ENCODE measurements around the gene CCDC14. TPM values are rescaled to one million over a fixed set of nuclear protein-coding genes. Genes with fewer than 3 reads are reported as not detected.
A peak's percentile ranks its signal among the peaks of the same experiment; 100 is the strongest.

Gene CCDC14
- total RNA-seq (2021) (52.4 to 67.0 TPM (median 64.1 TPM) in 3 replicates), Bru-seq, nascent RNA (percentile 95 among the genes with signal in this experiment)
- long read RNA-seq, experiment 1, full-length matches to known transcripts = 67 of 216 reads
- long read RNA-seq, experiment 1, partial matches to known transcripts = 44 of 216 reads
- long read RNA-seq, experiment 1, other reads (novel, unspliced or antisense) = 105 of 216 reads
- long read RNA-seq, experiment 2, full-length matches to known transcripts = 6 of 47 reads
- long read RNA-seq, experiment 2, partial matches to known transcripts = 28 of 47 reads
- long read RNA-seq, experiment 2, other reads (novel, unspliced or antisense) = 13 of 47 reads
- long read RNA-seq, experiment 3, full-length matches to known transcripts = 2 of 11 reads
- long read RNA-seq, experiment 3, partial matches to known transcripts = 8 of 11 reads
- long read RNA-seq, experiment 3, other reads (novel, unspliced or antisense) = 1 of 11 reads

- ChIA-PET CTCF (interaction anchor here (0.6 to 1.6 kb wide), 11 partner anchors 12 to 474 kb away, joined by 3 to 14 read pairs (median 4); no protein-coding TSS in a partner anchor), POLR2A (interaction anchor here (0.6 to 1.5 kb wide), 10 partner anchors 13 to 740 kb away, joined by 3 to 10 read pairs (median 3); partner anchors contain the start of gene KALRN)
- ATAC-seq (peak; percentile 100), DNase-seq (ENCODE audit: low spot score) (peak; percentile 98)
- H3K27me3 Mint-ChIP-seq (ENCODE audit: low read depth) = peaks cover 38% of the 10 kb centered on the region
- no peaks in the 10 kb centered on the region for H3K9me3 Mint-ChIP-seq
- no peaks in the 10 kb centered on the region; the same call in 1 of the 2 replicates for H3K36me3 Mint-ChIP-seq
- H3K4me3 Mint-ChIP-seq = peak within 1 kb of the TSS; percentile 93
- H3K27ac Mint-ChIP-seq = peak within 1 kb of the TSS; percentile 92
- peaks cover 16% of the 10 kb centered on the region for H3K4me1 Mint-ChIP-seq
- peak; percentile 86; the same call in 1 of the 2 replicates for TF ChIP-seq KAT7 (CRISPR knock-in tag; IDR thresholded peaks at IDR 0.05; ENCODE audit: borderline replicate concordance)
- TF ChIP-seq FOXK1 (CRISPR knock-in tag; IDR thresholded peaks at IDR 0.05) = peak; percentile 54; the same call in 1 of the 2 replicates
- TF ChIP-seq ZNF512 (CRISPR knock-in tag; IDR thresholded peaks at IDR 0.05; ENCODE audit: borderline replicate concordance) = no peak
- peak; percentile 80 for TF ChIP-seq SP1 (CRISPR knock-in tag; conservative IDR thresholded peaks at IDR 0.05)
- TF ChIP-seq ESRRA (CRISPR knock-in tag; IDR thresholded peaks at IDR 0.05; ENCODE audit: borderline replicate concordance) = no peak
- TF ChIP-seq JAZF1 (CRISPR knock-in tag; IDR thresholded peaks at IDR 0.05) = no peak
- peak; percentile 91 for TF ChIP-seq PRDM15 (CRISPR knock-in tag; IDR thresholded peaks at IDR 0.05)
- no peak for TF ChIP-seq CREM (CRISPR knock-in tag; IDR thresholded peaks at IDR 0.05)
- no peak for TF ChIP-seq NFE2L1 (CRISPR knock-in tag; IDR thresholded peaks at IDR 0.05)
- 0 out of 2 replicates have a peak, but pooled peaks have one; percentile 11 for TF ChIP-seq NFYB (CRISPR knock-in tag; conservative IDR thresholded peaks at IDR 0.05; ENCODE audit: low read depth)
- TF ChIP-seq AFF4 (CRISPR knock-in tag; IDR thresholded peaks at IDR 0.05; ENCODE audit: borderline replicate concordance) = peak; percentile 41; the same call in 1 of the 2 replicates
- no peak for TF ChIP-seq RORB (CRISPR knock-in tag; IDR thresholded peaks at IDR 0.05)
- peak; percentile 53; the same call in 1 of the 2 replicates for TF ChIP-seq MAX (CRISPR knock-in tag; IDR thresholded peaks at IDR 0.05)
- 0 out of 2 replicates have a peak, but pooled peaks have one; percentile 57 for TF ChIP-seq RELA (CRISPR knock-in tag; IDR thresholded peaks at IDR 0.05; ENCODE audit: borderline replicate concordance)
- no peak for TF ChIP-seq ZNF219 (CRISPR knock-in tag; IDR thresholded peaks at IDR 0.05; ENCODE audit: borderline replicate concordance)
- TF ChIP-seq ETV6 (CRISPR knock-in tag; IDR thresholded peaks at IDR 0.05) = peak; percentile 81; the same call in 1 of the 2 replicates
- no peak for TF ChIP-seq HMGA2 (CRISPR knock-in tag; IDR thresholded peaks at IDR 0.05)
- no peak for TF ChIP-seq ZNF425 (CRISPR knock-in tag; conservative IDR thresholded peaks at IDR 0.05)
- TF ChIP-seq NFATC4 (CRISPR knock-in tag; IDR thresholded peaks at IDR 0.05) = no peak
- TF ChIP-seq STAT6 (CRISPR knock-in tag; conservative IDR thresholded peaks at IDR 0.05; ENCODE audit: low read depth) = no peak
- peak; percentile 77 for TF ChIP-seq GABPB1 (CRISPR knock-in tag; IDR thresholded peaks at IDR 0.05)
Measured at GRCh38 chr3:123960781-123961507, at the start of gene CCDC14. CCDC14 (minus strand) TSS chr3:123961229; CDS start chr3:123961173, 56 bp downstream.
